Esophagus squamous epithelium (tissue), 4 donors: ENCODE data around the gene CCT5.

Experiments used
- POLR2A ChIP-seq, 4 donors: fragments of 450-650 bp; IDR thresholded peaks; one replicate each; pipeline ENCODE4 v1.6.1; 2017; ENCODE audit warnings: antibody characterized with exemption in 4 of 4, mild to moderate bottlenecking in 4 of 4, moderate library complexity in 3 of 4
- TF ChIP-seq, protein P1 (sequence below), 6 experiments: fragments of 450-650 bp in 4 of 6; fragments of 200-600 bp in 2 of 6; sonication (generic) in 2 of 6; IDR thresholded peaks; one replicate each; pipeline ENCODE4 v1.5.1; 2016 to 2019; ENCODE audit warnings: antibody characterized with exemption in 6 of 6, mild to moderate bottlenecking in 4 of 6, moderate library complexity in 4 of 6

DNA sequence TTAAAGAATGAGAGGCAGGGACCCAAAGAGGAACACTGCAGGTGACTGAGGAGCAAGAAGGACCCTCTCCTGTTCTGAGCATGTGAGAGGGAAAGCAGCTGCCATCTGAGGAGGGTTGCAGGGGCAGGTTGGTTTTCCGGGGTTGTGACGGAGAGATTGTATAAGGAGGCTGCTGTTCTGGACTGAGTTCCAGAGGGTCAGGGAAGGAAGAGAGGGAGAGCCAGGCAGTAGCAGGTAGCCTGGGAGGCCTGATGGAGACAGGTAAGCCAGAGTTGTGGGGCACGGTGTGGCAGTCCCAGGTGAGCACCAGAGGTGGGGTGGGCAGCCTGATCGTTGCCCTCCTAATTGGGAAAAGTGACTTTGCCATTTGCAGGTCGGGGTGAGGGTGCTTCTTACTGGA is 9.8 kb downstream of the CCT5 start:
- TF ChIP-seq, protein P1, sequence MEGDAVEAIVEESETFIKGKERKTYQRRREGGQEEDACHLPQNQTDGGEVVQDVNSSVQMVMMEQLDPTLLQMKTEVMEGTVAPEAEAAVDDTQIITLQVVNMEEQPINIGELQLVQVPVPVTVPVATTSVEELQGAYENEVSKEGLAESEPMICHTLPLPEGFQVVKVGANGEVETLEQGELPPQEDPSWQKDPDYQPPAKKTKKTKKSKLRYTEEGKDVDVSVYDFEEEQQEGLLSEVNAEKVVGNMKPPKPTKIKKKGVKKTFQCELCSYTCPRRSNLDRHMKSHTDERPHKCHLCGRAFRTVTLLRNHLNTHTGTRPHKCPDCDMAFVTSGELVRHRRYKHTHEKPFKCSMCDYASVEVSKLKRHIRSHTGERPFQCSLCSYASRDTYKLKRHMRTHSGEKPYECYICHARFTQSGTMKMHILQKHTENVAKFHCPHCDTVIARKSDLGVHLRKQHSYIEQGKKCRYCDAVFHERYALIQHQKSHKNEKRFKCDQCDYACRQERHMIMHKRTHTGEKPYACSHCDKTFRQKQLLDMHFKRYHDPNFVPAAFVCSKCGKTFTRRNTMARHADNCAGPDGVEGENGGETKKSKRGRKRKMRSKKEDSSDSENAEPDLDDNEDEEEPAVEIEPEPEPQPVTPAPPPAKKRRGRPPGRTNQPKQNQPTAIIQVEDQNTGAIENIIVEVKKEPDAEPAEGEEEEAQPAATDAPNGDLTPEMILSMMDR (IDR thresholded peaks at IDR 0.05), result no peak
- TF ChIP-seq POLR2A (IDR thresholded peaks at IDR 0.05), result no peak
